Adipocyte (in vitro differentiated cells): ENCODE measurements around the gene KCTD12.

ENCODE experiments used
- DNase-seq: peaks from one replicate; pipeline ENCODE4 v3.0.0-alpha.2; 2015; ENCODE audit warnings: low read depth
- H3K27me3 ChIP-seq: replicated peaks from 2 replicates; pipeline ENCODE4 v1.7.0; 2013; ENCODE audit warnings: mild to moderate bottlenecking, low read length, moderate library complexity; ENCODE audit not compliant: control insufficient read depth, insufficient read depth
- H3K36me3 ChIP-seq: 2 replicates; pipeline ENCODE4 v1.7.0; 2013; ENCODE audit warnings: low read length, mild to moderate bottlenecking, moderate library complexity; ENCODE audit not compliant: control insufficient read depth, insufficient read depth, severe bottlenecking
- H3K4me1 ChIP-seq: 2 replicates; pipeline ENCODE4 v1.7.0; 2013; ENCODE audit warnings: mild to moderate bottlenecking, low read length, moderate library complexity; ENCODE audit not compliant: control insufficient read depth, insufficient read depth
- H3K4me3 ChIP-seq: 2 replicates; pipeline ENCODE4 v1.7.0; 2013; ENCODE audit warnings: mild to moderate bottlenecking, low read length, moderate library complexity
- H3K9ac ChIP-seq: 2 replicates; pipeline ENCODE4 v1.7.0; 2013; ENCODE audit warnings: mild to moderate bottlenecking, low read length, moderate library complexity
- H3K9me3 ChIP-seq: 2 replicates; pipeline ENCODE4 v1.7.0; 2013; ENCODE audit warnings: mild to moderate bottlenecking, low read length, moderate library complexity; ENCODE audit not compliant: control insufficient read depth

KCTD12 gene

DNA sequence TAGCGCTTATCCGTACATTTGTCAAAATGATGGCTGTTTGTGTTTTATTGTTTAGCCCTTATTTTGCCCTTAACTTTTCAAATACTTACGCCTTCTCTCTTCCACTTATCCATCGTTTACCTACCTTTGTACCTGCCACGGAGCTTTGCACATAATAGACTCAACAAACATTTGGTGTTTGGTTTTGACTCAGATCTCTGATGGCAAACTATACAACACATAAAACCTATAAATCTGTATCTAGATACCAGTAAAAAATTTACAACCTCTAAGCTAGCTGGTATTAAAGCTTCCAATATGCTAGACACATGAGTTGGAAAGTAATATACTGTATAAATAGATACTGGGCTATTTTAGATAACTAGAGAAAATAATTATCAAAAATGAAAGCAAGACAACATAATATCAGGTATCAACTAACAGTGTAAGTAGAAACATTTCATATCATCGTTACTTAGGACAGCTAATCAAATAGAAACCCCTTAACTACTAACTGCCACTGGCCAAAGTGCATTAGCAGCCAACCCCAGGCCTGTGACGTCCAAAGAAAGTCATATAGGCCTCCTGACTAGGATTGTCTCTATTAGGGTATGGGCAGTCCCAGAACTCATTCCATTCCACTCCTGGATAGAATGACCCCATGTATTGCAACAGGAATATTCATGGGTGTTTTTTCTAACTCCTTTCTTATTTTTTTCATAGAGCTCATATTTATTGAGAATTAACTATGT, 53.8 kb downstream of the KCTD12 start:
- no peaks in the 10 kb centered on the region for H3K36me3 ChIP-seq

DNA sequence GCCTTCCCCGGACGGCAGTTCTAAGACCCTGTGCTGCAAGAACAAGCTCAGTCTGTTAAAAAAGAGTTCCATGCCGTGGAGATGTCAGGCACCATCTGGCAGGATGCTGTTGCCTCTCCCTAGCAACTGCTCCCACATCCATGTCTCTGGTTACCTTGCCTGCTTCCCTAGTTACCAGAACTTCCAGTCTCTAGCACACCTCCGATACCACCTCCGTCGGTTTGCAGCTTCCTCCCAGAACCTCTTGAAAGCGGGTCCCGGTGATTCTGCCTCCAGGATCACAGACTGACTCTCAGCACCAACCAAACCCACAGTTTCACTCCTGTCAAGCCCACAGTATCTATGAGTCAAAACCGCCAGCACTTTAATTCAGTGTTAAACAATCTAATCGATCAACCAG, 55.4 kb downstream of the KCTD12 start:
- H3K9ac ChIP-seq: no peak overlapping the region
- H3K27me3 ChIP-seq: no peaks in the 10 kb centered on the region
- no peak overlapping the region for H3K4me3 ChIP-seq
- H3K9me3 ChIP-seq: no peaks in the 10 kb centered on the region
- DNase-seq: no peak
- peaks cover 19% of the 10 kb centered on the region for H3K4me1 ChIP-seq
- no peaks in the 10 kb centered on the region for H3K36me3 ChIP-seq

More for the DNA sequence above, 53.8 kb downstream of the KCTD12 start:
- Histone ChIP-seq H3K9me3 (no peaks in the 10 kb centered on the region), H3K27me3 (no peaks in the 10 kb centered on the region), H3K4me1 (peaks cover 31% of the 10 kb centered on the region), H3K9ac (no peak overlapping the region), H3K4me3 (no peak overlapping the region)
- no peak for DNase-seq
